HepG2 (cell line): Measurements from ENCODE around the gene NKIRAS1. TPM values are rescaled to one million over a fixed set of nuclear protein-coding genes. Genes with fewer than 3 reads are reported as not detected.

Experiments
- ATAC-seq: fragments of 200-7000 bp; cut with Tn5 transposase; 3 replicates; pipeline ENCODE4 v1.9.1; 2020; ENCODE audit warnings: mild to moderate bottlenecking, moderate library complexity
- BruUV-seq: library from RNA; stranded (reverse); fragments of 400-500 nt; replicated peaks from 2 replicates; lab custom pipeline; 2021; lab: Mats Ljungman, UMichigan
- CTCF ChIA-PET: fragments of 300-600 bp; formaldehyde crosslinking; extraction: SDS; loops from one replicate; lab custom pipeline; 2021; ENCODE audit warnings: low total read pairs, inconsistent platforms, low intra/inter-chr PET ratio; lab: Yijun Ruan, JAX
- POLR2A ChIA-PET: fragments of 350-600 bp; sonication (Branson Sonifier 250); formaldehyde crosslinking; loops from one replicate; lab custom pipeline; 2020; ENCODE audit warnings: antibody characterized with exemption, inconsistent platforms; lab: Yijun Ruan, JAX
- DNase-seq: peaks from one replicate; pipeline ENCODE4 v3.0.0-alpha.2; 2015; ENCODE audit warnings: low spot score
- FAIRE-seq: peaks from 3 replicates; lab custom pipeline; 2011; peaks lifted over from hg19 to GRCh38; lab: Jason Lieb, UNC
- H2AFZ ChIP-seq: one replicate; pipeline ENCODE4 v1.6.1; 2011; ENCODE audit warnings: low read length, inconsistent platforms
- H3K27ac ChIP-seq: fragments of 300-600 bp; 3 replicates; pipeline ENCODE4 v1.8.0; 2011; ENCODE audit warnings: mixed run types, mild to moderate bottlenecking, mixed read lengths, low read length, inconsistent platforms; ENCODE audit not compliant: insufficient read depth; ENCODE audit errors: extremely low read length
- H3K27me3 ChIP-seq, 2 experiments: fragments of 200-600 bp in 1 of 2; 2 replicates in 1 of 2; 3 replicates in 1 of 2; pipeline versions ENCODE4 v1.6.0 to v1.8.0; 2011; ENCODE audit warnings: low read length in 2 of 2, mild to moderate bottlenecking in 2 of 2, moderate library complexity in 2 of 2, inconsistent platforms in 1 of 2; ENCODE audit not compliant: insufficient read depth in 2 of 2, control insufficient read depth in 1 of 2
- H3K36me3 ChIP-seq, 2 experiments: fragments of 200-600 bp in 1 of 2; replicated peaks in 1 of 2; 2 replicates in 1 of 2; 3 replicates in 1 of 2; pipeline versions ENCODE4 v1.5.1 to v1.8.0; 2011; ENCODE audit warnings: low read length in 2 of 2, inconsistent platforms in 1 of 2; ENCODE audit not compliant: insufficient read depth in 2 of 2, control insufficient read depth in 1 of 2
- H3K4me1 ChIP-seq: 2 replicates; pipeline ENCODE4 v1.5.1; 2012; ENCODE audit warnings: low read length, inconsistent platforms; ENCODE audit not compliant: insufficient read depth
- H3K4me2 ChIP-seq: 2 replicates; pipeline ENCODE4 v1.6.0; 2011; ENCODE audit warnings: low read depth, low read length, inconsistent platforms
- H3K4me3 ChIP-seq, 3 experiments: fragments of 200-600 bp in 1 of 3; sonication (generic), shearing (Covaris generic) in 1 of 3; replicated peaks in 1 of 3; 2 replicates each; pipeline ENCODE4 v1.5.1; 2011 to 2016; ENCODE audit warnings: low read length in 3 of 3, inconsistent platforms in 2 of 3, low read depth in 2 of 3, mild to moderate bottlenecking in 2 of 3, control low read depth in 1 of 3, mixed read lengths in 1 of 3; ENCODE audit not compliant: insufficient read depth in 1 of 3
- H3K79me2 ChIP-seq: one replicate; pipeline ENCODE4 v1.6.1; 2011; ENCODE audit warnings: low read length, inconsistent platforms; ENCODE audit not compliant: insufficient read depth
- H3K9ac ChIP-seq: 2 replicates; pipeline ENCODE4 v1.6.0; 2011; ENCODE audit warnings: mild to moderate bottlenecking, low read depth, low read length, inconsistent platforms; ENCODE audit not compliant: insufficient read depth
- H3K9me3 ChIP-seq: 2 replicates; pipeline ENCODE4 v1.5.1; 2012; ENCODE audit warnings: mild to moderate bottlenecking, low read length
- H4K20me1 ChIP-seq: 2 replicates; pipeline ENCODE4 v1.6.0; 2011; ENCODE audit warnings: inconsistent platforms, mild to moderate bottlenecking, low read length, moderate library complexity; ENCODE audit not compliant: insufficient read depth
- PRDM15 ChIP-seq: sonication (generic); formaldehyde crosslinking; IDR thresholded peaks from 2 replicates; pipeline ENCODE4 v1.4.0; 2020; ENCODE audit warnings: missing genetic modification reagents
- WGBS: methylation state at CpG from one replicate; pipeline ENCODE4 v1.1.6; 2017; ENCODE audit warnings: low lambda C conversion rate; 5-methylcytosine and 5-hydroxymethylcytosine counted together
- in situ Hi-C: cut with HindIII; loops from 2 replicates; pipeline ENCODE4 v1.10.0; 2017; ENCODE audit warnings: low pct_unique_long_range_greater_than_20kb; ENCODE audit not compliant: extremely low pct_ligation_motif_present
- intact Hi-C: fragments of 100-400 bp; cut with micrococcal nuclease; formaldehyde crosslinking; loops from one replicate; pipeline ENCODE4 v1.10.0; 2022; ENCODE audit not compliant: unreplicated experiment
- polyA plus RNA-seq, 8 experiments: library from polyadenylated mRNA; depleted of rRNA in 3 of 8; stranded (reverse) in 7 of 8; unstranded in 1 of 8; fragments of >200 nt; fragmentation: Illumina TruSeq in 4 of 8; extraction: Trizol in 4 of 8; gene quantifications; 2 replicates each; pipeline versions ENCODE4 v1.2.1 to v1.2.3, GENCODE V29; 2011 to 2016; ENCODE audit warnings: low read depth in 4 of 8, missing spikeins in 1 of 8, mixed read lengths in 1 of 8; ENCODE audit not compliant: insufficient read depth in 1 of 8
- total RNA-seq, 5 experiments: library from RNA; depleted of rRNA; stranded (reverse); fragments of >200 nt; fragmentation: Illumina TruSeq; extraction: Trizol; gene quantifications; 2 replicates each; pipeline ENCODE4 v1.2.3, GENCODE V29; 2016; ENCODE audit warnings: low read depth in 1 of 5
- TF ChIP-seq, protein P1 (sequence below): sonication (generic); formaldehyde crosslinking; IDR thresholded peaks from 2 replicates; pipeline ENCODE4 v1.8.0; 2023; ENCODE audit warnings: mild to moderate bottlenecking, missing genetic modification reagents

The NKIRAS1 gene
- total and polyA plus RNA-seq, 2 of the 13 experiments (the other 11 are each of a cell fraction or from before 2014, with no cell fraction given), result 4.3 to 8.0 TPM

DNA sequence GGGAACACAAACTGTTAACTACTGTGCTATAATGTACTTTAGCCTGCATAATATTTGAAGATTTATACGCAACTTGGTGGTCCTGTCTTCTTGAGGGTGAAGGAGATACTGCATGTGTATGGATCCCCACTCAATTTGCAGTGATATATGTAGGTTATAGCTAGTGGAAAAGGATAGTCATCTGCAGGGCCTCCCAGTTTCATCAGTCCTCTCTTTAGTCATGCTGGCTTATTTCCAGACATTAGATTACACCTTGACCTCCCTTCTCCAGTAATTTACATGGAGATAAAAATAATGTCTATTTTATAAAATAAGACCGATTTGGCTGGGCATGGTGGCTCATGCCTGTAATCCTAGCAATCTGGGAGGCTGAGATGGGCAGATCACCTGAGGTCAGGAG lies 32.0 kb upstream of the NKIRAS1 start:
- ChIA-PET POLR2A (interaction anchor here (1.2 kb wide), 1 partner anchor 32 kb away, joined by 8 read pairs; the partner anchor contains the start of genes NKIRAS1 and RPL15), CTCF (no interaction called here)
- H3K9ac ChIP-seq, result no peak overlapping the region
- H3K4me1 ChIP-seq, result peaks cover 56% of the 10 kb centered on the region
- H3K79me2 ChIP-seq, result peaks cover 66% of the 10 kb centered on the region
- BruUV-seq, result no TSS peak
- H3K4me2 ChIP-seq, result no peak overlapping the region
- H3K9me3 ChIP-seq, result no peaks in the 10 kb centered on the region
- ATAC-seq (no peak), DNase-seq (no peak), FAIRE-seq (no peak)
- peaks cover 0 to 5% of the 10 kb centered on the region in 2 experiments; a peak in 1 of 5 replicates for H3K27me3 ChIP-seq
- no peak overlapping the region for H2AFZ ChIP-seq
- in situ Hi-C loops (no loop called here), intact Hi-C loops (no loop called here)
- 98% methylated on average over 2 of the region's 2 CpGs for WGBS
- H3K4me3 ChIP-seq, result no peak overlapping the region
- TF ChIP-seq, protein P1, sequence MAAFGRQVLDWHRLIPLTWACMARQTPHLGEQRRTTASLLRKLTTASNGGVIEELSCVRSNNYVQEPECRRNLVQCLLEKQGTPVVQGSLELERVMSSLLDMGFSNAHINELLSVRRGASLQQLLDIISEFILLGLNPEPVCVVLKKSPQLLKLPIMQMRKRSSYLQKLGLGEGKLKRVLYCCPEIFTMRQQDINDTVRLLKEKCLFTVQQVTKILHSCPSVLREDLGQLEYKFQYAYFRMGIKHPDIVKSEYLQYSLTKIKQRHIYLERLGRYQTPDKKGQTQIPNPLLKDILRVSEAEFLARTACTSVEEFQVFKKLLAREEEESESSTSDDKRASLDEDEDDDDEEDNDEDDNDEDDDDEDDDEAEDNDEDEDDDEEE, result no peak
- TF ChIP-seq PRDM15 (CRISPR knock-in tag), result no peak
- peaks cover 30% of the 10 kb centered on the region for H4K20me1 ChIP-seq
- H3K36me3 ChIP-seq, result no peaks in the 10 kb centered on the region
- H3K27ac ChIP-seq, result no peak overlapping the region
